Bone marrow (tissue), 2 donors: Measurements from ENCODE around the gene CEP295NL.
"Not testable (repeated sequence)": the region's sequence is repeated elsewhere in the genome, so short reads cannot be mapped to it uniquely, and the experiment has no call there.

Experiments used
- DNase-seq, 2 donors: peaks; one replicate each; lab custom pipeline; 2025; lab: John Stamatoyannopoulos, UW

The CEP295NL gene

DNA sequence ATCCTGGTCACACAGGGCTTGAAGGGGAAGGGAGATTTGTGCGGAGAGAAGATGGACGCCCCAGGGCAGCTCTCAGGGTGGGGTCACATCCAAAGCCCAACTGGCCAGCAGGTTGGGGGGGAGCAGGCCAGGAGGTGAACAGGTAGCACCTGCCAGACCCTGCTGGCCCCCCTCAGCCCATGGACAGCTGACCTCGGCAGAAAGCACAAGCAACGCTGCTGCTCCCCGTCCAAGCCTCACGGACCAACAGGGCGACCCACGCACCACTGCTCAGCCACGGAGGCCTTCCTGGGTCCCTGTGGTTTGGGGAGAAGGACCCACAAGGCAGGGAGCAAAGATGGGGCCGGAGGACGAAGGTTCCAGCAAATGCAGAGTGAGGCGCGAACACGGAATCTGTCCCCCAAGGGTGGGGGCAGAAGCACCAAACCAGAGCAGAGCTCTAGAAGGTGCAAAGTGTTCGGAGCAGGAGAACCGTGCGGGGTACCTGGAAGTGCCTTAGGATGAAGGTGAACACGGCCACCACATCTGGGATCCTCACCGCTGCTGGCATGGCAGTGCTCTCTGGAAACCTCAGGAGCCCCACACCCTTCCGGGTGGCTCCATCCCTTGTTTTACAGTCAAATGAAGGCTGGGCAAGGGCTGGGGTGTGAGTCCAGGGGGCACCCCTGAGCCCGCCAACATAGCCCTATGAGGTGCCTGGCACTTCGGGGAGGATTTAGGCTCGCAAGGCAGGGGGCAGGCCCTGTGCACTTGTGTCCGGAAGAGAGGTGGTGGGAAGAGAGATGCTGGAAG is 17.9 kb downstream of the CEP295NL start:
- DNase-seq: no peak

DNA sequence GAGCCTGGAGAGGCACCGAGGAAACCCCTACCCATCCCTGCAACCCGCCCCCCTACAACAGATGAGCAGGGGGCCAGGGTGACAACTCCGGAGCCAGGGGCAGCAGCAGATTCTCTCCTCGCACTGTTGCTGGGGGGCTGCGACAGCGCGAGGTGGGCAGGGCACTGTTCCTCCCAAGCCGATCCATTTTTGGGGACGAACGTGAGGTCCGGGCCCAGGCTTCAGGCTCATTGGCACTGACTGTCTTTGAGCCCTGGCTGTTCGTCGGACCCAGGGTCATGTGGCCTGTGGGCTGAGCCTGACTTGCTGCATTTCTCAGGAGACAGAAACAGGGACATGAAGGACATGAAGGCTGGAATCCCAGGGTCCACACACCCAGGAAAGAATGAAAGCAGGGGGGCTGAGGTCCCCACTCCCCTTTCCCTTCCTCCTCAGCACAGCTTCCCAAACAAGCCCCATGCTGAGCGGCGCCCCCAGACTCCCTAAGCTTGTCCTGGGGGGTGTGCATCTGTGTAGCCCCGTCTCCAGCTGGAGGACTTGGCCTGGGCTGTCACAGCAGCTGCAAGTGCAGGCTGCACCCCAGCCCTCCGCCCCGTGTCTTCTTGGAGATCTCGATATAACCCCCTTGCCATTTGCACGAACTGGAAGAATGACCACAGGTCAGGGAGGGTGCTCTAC is 18.7 kb downstream of the CEP295NL start:
- no peak for DNase-seq

DNA sequence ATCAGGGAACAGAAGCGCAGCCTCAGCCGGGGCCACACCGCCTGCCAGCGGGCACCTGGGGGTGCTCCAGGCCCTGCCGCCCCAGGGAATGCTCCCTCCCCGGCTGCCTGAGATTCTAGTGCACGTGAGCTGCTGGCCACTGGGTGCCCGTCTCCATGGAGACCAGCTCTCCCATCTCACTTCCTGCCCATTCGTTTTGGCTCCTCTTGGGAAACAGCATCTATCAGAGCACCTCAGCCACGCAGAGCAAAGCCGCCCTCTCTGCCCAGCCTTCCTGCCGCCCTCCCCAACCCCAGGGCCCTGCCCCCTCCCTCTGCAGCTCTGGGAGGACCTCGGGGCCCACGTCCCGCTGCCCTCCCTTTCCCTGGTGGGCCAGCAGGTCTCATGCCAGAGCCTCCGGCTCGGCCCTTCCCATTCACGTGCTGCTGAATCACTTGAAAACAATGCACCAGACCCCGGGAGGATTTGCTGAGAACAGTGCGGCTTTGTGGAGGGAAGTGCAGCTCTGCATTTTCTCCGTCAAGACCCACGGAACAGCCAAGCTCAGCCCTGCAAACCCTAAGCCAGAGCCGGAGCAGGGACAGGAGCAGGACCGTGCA is 19.4 kb downstream of the CEP295NL start:
- DNase-seq: peak in 1 of 2 donors; percentile 62

DNA sequence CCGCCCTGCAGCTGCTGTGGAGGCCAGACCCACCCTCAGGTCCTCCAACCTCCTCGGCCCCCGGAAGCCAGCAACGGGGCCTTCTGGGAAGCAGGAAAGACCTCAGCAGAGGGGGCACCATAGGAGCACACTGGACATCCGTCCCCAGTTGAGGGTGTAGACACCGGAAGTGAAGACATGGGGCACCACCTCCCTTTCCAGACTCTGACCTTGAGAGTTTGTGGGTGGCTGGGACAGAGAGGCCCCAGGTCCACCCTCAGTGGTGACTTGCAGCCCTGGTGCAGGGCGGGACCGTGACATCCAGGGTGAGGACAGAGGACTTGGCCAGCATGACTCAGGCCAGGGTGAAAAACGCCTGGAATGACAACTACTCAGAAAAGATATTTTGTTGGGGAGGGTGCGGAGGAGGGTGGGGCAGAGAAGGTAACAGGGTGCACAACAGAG is 19.9 kb downstream of the CEP295NL start:
- peak in 1 of 2 donors; percentile 62 for DNase-seq

DNA sequence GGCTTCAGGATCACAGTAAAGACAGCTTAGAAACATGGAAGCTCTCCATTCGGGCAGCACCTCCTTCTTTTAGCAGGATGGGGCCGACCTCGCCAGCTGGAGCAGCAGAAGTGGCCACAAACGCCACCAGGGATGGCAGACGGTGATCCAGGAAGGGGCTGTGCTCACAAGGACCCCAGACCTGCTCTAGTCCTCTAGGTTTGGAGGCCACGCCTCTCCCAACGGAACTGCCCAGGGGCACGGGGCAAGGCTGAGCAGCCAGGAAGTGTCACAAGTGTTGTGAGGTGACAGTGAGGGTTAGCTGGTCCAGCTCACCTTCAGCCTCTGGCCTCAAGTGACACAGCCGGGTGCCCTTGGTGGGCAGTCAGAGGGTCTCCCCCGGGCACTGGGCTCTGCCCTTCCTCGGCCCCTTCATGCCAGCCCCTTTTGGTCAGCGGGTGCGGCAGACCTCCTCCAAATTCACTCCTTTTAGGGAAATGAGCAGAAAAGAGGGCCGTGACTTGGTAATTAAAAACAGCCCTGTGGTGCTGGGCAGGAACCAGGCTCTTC is 20.4 kb downstream of the CEP295NL start:
- peak in 1 of 2 donors; percentile 60 for DNase-seq

DNA sequence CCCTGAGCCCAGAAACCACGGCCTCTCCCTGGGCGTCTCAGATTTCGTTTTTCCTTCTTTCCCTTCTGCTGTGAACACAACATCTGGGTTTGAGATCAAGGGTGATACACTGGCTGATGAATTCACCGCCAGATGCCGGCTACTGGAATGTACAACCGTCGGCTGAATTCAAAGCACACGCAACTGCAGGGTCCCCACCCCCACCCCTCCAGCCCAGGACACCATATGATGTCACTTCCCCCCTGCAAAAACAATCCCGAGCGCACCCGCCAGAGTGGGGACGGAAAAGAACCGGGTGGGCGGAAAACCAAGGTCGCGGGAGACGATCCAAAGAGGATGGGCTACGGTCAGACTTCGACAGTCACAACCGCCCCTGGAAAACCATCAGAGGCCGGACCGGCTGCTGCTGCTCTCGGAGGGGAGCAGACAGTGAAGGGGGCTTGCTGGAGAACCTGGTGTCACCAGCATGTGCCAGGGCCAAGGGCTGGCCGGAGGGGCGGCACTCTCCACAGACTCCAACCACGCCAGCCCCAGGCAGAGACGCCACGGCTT is 23.3 kb downstream of the CEP295NL start:
- peak in 1 of 2 donors; percentile 19 for DNase-seq

DNA sequence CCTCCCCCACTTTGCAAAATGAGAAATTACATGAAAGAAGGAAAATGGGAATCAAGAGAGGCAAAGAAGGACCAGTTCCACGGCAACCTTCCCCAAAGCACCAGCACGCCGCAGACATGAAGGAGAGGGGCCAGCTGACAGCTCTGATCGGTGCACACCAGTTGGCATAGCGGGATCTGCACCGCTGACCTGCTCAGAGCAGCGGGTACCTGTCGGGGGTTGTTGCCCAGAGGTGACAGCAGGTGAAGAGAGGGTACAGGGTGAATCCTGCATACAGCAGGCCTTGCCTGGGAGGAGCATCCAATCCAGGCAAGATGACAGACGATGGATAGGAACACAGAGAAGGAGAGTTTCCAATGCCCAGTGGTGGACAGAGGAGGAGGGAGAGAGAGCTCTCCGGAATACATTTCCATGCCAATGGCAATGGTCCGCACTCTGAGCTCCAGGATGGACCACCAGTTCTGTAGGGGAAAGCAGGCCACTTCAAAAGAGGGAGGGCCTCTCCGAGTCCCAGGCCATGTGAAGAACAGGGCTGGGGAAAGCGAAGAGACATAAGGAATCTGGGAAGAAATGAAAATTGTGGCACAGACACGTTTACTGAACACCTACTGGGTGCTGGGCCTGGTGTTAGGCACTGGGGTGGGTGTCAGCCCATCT is 24.0 kb downstream of the CEP295NL start:
- DNase-seq: no peak

DNA sequence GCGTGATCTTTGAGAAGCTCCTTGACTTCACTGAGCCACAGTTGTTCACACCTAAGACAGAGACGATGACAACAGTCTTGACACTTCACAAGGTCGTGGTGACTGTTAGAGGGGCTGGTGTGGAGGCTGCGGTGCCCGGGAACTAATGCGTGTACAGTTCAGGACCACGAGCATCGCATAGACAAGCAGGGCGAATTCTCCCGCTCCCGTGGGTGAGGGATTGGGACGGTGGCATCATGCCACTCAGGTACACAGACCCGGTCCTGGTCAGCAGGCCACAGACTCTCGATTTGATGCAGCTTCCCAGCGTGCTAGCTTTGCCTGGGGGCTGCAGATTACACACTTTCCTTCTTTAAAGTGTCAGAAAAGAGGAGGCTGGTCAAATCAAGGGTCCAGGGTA is 24.7 kb downstream of the CEP295NL start:
- no peak for DNase-seq

DNA sequence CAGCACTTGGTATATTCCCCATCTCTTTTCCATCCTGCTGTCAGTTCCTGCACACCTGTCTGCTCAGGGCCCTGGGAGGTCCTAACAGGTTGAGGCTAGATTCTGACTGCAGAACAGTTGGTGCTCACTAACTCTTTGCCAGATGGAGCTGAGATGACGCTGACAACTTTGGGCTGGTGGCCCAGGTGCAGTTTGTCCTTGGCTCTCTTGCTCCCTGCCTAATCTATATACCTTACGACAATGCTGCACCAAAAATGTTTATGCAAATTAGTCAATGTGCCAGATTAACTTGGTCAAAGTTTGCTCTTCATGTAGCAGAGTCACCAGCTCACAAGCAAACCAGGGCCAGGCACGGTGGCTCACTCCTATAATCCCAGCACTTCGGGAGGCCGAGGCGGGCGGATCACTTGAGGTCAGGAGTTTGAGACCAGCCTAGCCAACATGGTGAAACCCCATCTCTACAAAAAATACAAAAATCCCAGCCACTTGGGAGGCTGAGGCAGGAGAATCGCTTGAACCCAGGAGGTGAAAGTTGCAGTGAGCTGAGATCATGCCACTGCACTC is 26.0 kb downstream of the CEP295NL start:
- not testable (repeated sequence) for DNase-seq

DNA sequence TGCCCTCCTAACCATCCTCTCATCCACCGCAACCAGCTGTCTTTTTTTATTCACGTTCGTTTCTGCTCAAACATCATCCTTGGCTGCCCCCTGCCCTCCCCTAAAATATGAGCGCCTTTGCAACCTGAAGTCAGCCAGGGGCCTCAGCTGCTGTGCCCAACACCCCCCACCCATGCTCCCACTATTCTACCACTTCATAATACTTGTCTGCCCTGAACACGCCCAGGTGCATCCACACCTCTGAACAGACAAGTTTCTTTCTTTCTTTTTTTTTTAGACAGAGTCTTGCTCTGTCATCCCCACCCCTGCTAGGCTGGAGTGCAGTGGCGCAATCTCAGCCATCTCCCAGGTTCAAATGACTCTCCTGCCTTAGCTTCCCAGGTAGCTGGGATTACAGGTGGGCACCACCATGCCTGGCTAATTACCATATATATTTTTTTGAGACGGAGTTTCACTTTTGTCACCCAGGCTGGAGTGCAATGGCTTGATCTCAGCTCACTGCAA is 26.9 kb downstream of the CEP295NL start:
- DNase-seq: no peak

DNA sequence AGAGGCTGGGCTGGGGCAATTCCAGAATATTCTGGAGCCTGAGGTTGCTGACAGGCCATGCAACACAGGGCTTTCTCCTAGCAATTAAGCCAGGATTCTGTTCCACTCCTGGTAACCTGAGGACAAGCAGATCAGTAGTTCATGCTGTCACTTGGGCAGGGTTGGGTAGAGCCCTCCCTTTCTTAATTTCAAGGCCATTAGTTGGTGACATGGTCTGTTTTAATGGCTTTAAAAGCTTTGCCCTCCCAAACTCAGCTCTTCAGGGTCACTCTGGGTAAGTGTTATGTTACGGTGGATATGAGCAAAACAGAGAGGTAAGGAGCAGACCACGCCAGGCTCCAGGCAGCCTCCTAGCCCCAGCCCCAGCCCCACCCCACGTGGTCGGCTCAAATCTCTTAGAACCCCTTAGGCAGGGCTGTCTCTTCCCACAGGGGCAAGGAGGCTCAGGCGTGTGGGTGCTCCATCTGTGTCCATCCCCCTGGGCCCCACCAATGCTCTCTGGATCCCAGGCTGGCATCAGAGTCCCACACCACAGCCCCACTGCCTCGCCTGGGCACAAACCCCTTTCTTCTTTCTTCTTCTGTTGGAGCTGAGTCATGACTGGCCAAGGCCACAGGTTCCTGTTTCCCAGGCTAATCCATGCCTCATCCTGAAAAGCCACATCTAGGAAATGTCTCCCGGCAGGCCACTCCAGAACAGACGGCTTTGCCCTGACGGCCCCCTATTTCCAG is 27.5 kb downstream of the CEP295NL start:
- no peak for DNase-seq

DNA sequence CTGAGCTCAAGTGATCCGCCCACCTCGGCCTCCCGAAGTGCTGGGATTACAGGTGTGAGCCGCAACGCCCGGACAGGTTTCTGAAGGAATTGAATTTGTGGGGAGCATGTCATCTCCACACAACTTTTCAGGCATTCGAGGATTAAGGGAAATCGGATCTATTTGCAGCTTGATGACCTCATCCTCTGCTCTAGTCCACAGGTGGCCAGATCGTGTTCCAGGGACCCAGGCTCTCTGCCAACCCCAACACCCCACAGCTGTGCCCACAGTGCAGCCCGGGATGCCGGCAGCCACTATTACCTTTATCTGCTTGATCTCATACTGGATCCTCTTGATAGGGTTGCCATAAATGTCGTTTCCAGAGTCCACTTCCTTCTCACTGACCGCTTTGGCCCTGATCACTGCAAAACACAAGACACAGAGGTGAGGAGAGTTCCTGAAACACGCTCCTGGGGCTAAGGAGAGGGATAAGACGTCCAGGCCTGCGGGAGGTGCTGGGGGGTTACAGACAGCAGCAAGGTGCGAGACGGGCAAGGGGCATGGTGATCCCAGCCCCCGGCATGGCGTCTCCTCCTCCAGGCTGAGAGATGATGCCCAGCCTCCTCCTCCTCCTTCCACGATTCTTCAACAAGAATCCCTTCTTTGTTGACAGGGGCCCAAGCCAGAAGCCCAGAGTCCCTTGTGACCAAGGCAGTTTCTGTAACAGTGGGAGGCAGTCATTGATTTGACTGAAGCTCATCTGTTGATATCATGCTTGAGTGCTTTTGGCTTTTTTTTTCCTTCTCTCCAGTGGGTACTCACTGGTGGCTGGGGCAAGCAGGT is 29.3 kb downstream of the CEP295NL start:
- no peak for DNase-seq

DNA sequence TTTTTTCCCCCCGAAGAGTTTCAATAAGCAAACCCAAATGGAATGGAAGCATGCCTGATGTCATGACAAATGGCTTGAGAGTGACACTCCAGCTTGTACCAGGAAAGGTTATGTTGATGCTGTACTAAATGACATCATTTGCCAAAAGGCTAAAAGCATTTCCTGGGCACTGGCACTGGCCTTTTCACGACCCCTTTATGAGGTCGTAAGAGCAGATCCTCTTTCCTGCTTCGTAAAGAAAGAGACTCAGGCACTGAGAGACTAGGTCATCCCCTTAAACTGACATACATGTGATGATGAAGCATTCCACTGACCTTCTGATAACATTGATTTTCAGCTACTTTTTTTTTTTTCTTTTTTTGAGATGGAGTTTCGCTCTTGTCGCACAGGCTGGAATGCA is 30.5 kb downstream of the CEP295NL start:
- no peak for DNase-seq

DNA sequence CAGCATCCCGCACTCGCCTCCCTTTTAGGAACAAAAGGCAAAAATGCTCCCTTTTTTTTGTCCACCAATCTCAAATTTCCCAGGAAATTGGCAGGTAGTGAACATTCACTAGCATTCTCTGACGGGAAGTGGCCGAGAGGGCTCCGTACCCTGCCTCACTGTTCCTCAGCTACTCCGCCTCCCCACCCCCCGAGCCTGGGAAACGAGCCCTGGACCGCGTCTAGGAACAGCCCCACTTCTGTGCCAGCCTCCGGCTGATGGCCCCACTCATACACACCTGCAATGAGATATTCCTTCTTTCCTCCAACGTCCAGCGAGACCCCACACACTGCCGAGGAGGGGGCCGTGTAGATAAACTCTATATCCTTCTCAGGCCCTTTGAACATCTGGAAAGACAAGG is 32.4 kb downstream of the CEP295NL start:
- DNase-seq: no peak

DNA sequence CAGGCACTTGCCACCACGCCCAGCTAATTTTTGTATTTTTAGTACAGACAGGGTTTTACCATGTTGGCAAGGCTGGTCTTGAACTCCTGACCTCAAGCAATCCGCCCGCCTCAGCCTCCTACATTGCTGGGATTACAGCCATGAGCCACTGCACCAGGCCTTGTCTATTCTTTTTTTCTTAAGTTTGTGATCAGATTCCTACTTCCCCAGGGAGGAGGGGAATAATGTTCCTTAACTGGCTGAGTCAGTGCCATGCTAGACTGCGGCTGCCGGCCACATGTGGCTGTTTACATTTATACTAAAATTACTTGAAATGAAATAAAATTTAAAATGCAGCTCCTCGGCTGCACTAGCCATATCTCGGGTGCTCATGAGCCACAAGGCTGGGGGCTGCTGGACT is 34.6 kb downstream of the CEP295NL start:
- DNase-seq: no peak

DNA sequence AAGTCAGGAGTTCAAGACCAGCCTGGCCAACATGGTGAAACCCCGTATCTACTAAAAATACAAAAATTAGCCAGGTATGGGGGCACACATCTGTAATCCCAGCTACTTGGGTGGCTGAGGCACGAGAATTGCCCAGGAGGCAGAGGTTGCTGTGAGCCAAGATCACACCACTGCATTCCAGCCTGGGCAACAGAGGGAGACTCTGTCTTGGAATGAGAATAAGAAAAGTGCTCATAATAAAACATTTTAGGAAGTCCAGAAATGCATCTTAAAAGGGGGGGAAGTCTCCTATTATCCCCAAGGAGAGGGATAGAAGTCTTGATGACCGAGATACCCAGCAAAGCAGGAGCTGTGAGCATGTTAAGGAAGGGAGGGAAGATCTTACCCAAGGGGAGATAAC is 36.0 kb downstream of the CEP295NL start:
- not testable (repeated sequence) for DNase-seq

DNA sequence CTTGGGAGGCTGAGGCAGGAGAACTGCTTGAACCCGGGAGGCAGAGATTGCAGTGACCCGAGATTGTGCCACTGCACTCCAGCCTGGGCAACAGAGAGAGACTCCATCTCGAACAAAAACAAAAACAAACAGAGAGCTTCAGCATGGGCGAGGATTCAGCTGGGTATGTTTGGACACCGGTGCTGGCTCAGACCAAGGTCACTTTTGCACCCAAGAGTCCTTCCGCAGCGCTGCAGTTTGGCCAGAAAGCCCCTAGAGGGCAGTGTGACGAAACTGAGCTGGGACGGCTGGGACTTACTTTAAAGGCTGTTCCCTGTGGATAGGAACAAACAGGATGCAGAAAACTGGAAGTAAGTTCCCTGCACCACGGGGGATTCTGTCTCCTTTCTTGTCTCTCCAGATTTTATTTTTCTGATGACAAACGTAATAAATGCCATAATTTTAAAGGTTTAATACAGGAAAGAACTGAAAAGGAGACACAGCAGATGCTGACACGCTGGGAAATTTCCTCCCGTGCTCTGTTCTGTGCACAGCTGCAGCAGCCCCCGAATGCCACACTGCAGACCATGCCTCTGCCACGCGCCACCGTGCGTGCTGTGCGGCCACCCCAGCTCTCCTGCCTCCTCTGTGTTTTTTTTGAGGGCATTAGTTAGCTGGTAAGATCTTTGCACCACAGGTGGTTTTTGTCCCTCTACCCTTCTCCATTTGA is 37.2 kb downstream of the CEP295NL start:
- peak; percentile 31 to 32 for DNase-seq

DNA sequence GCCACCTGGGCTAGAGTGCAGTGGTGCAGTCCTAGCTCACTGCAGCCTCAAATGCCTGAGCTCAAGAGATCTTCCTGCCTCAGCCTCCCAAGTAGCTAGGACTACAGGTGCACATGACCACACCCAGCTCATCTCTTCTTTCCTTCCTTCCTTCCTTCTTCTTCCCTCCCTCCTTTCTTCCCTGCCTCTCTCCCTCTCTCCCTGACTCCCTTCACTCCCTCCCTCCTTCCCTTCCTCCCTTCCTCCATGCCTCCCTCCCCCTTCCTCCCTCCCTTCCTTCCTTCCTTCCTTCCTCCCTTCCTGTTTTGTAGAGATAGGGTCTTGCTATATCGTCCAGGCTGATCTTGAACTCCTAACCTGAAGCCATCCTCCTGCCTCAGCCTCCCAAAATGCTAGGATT is 38.9 kb downstream of the CEP295NL start:
- DNase-seq: no peak
